GM12878 (cell line): ENCODE results near the gene HSD3B1. TPM values are rescaled to one million over a fixed set of nuclear protein-coding genes. Genes with fewer than 3 reads are reported as not detected.

Experiments used
- ATAC-seq: fragments of 200-7000 bp; cut with Tn5 transposase; 3 replicates; pipeline ENCODE4 v1.9.1; 2020; ENCODE audit warnings: mild to moderate bottlenecking, moderate library complexity
- BruUV-seq: library from RNA; stranded (reverse); fragments of 400-500 nt; replicated peaks from 2 replicates; lab custom pipeline; 2021; lab: Mats Ljungman, UMichigan
- CTCF ChIA-PET: fragments of 300-600 bp; sonication (Branson Sonifier 250); formaldehyde crosslinking; extraction: SDS; loops from one replicate; lab custom pipeline; 2021; ENCODE audit warnings: inconsistent platforms; lab: Yijun Ruan, JAX
- POLR2A ChIA-PET: fragments of 350-600 bp; formaldehyde crosslinking; extraction: SDS; loops from one replicate; lab custom pipeline; 2021; ENCODE audit warnings: inconsistent platforms; lab: Charles Lee
- RAD21 ChIA-PET: fragments of 300-600 bp; sonication (Branson Sonifier 250); formaldehyde crosslinking; loops from one replicate; lab custom pipeline; 2023; ENCODE audit warnings: antibody characterized with exemption; ENCODE audit not compliant: unreplicated experiment; lab: Charles Lee
- SMC1A ChIA-PET: fragments of 300-600 bp; sonication (Branson Sonifier 250); formaldehyde crosslinking; loops from one replicate; lab custom pipeline; 2023; ENCODE audit not compliant: unreplicated experiment, uncharacterized antibody; lab: Charles Lee
- DNase-seq: peaks from one replicate; pipeline ENCODE4 v3.0.0-alpha.2; 2011; ENCODE audit warnings: low read depth, low spot score
- FAIRE-seq: peaks from 3 replicates; lab custom pipeline; 2011; peaks lifted over from hg19 to GRCh38; lab: Jason Lieb, UNC
- H2AFZ ChIP-seq: 2 replicates; pipeline ENCODE4 v1.6.0; 2011; ENCODE audit warnings: low read depth, low read length, control low read depth; ENCODE audit not compliant: control insufficient read depth
- H3K27ac ChIP-seq: 2 replicates; pipeline ENCODE4 v1.5.1; 2011; ENCODE audit warnings: control low read depth; ENCODE audit not compliant: control insufficient read depth, insufficient read depth
- H3K27me3 ChIP-seq, 2 experiments: replicated peaks in 1 of 2; 2 replicates each; pipeline versions ENCODE4 v1.6.0 to v1.6.1; 2011; ENCODE audit warnings: low read length in 1 of 2; ENCODE audit not compliant: control insufficient read depth in 2 of 2, insufficient read depth in 2 of 2
- H3K36me3 ChIP-seq, 2 experiments: 2 replicates each; pipeline ENCODE4 v1.5.1; 2011; ENCODE audit warnings: low read length in 1 of 2; ENCODE audit not compliant: control insufficient read depth in 2 of 2, insufficient read depth in 2 of 2
- H3K4me1 ChIP-seq: 2 replicates; pipeline ENCODE4 v1.6.1; 2011; ENCODE audit warnings: mild to moderate bottlenecking, low read length, moderate library complexity, mixed read lengths; ENCODE audit not compliant: control insufficient read depth, insufficient read depth
- H3K4me2 ChIP-seq: 2 replicates; pipeline ENCODE4 v1.6.0; 2011; ENCODE audit warnings: control low read depth; ENCODE audit not compliant: control insufficient read depth, insufficient read depth
- H3K4me3 ChIP-seq: fragments of 200-600 bp; sonication (generic); 2 replicates; pipeline ENCODE4 v1.5.1; 2016
- H3K79me2 ChIP-seq: 2 replicates; pipeline ENCODE4 v1.6.0; 2011; ENCODE audit warnings: low read length; ENCODE audit not compliant: control insufficient read depth, insufficient read depth
- H3K9ac ChIP-seq: 2 replicates; pipeline ENCODE4 v1.8.0; 2011; ENCODE audit warnings: low read length, control low read depth, mixed read lengths; ENCODE audit not compliant: control insufficient read depth, insufficient read depth
- H3K9me3 ChIP-seq: replicated peaks from 3 replicates; pipeline ENCODE4 v1.5.1; 2011; ENCODE audit warnings: mild to moderate bottlenecking, low read length; ENCODE audit not compliant: control insufficient read depth, insufficient read depth
- H4K20me1 ChIP-seq: 2 replicates; pipeline ENCODE4 v1.6.0; 2011; ENCODE audit not compliant: control insufficient read depth, insufficient read depth
- CTCF ChIP-seq, 3 experiments: IDR thresholded peaks in 2 of 3; conservative IDR thresholded peaks in 1 of 3; 2 replicates each; pipeline ENCODE4 v1.5.1; 2011; ENCODE audit warnings: low read depth in 3 of 3, low read length in 3 of 3, mild to moderate bottlenecking in 3 of 3, control low read depth in 2 of 3, moderate library complexity in 2 of 3, inconsistent platforms in 1 of 3, mixed read lengths in 1 of 3; ENCODE audit not compliant: control insufficient read depth in 2 of 3, insufficient read depth in 1 of 3; ENCODE audit errors: extremely low read depth in 1 of 3
- FOXM1 ChIP-seq: IDR thresholded peaks from 2 replicates; pipeline ENCODE4 v1.6.1; 2012; ENCODE audit warnings: low read depth, mild to moderate bottlenecking, inconsistent platforms, low read length, moderate library complexity
- MEF2B ChIP-seq: fragments of 450-650 bp; IDR thresholded peaks from 2 replicates; pipeline ENCODE4 v1.6.1; 2018; ENCODE audit warnings: mild to moderate bottlenecking, moderate library complexity; ENCODE audit not compliant: partially characterized antibody, poor library complexity, severe bottlenecking
- MYC ChIP-seq: IDR thresholded peaks from 2 replicates; pipeline ENCODE4 v1.6.1; 2011; ENCODE audit warnings: mild to moderate bottlenecking, low read length, moderate library complexity, inconsistent platforms; ENCODE audit not compliant: insufficient read depth, insufficient replicate concordance, insufficient read length, severe bottlenecking
- RAD21 ChIP-seq: IDR thresholded peaks from 2 replicates; pipeline ENCODE4 v1.6.1; 2011; ENCODE audit warnings: mild to moderate bottlenecking, low read depth, low read length, moderate library complexity; ENCODE audit not compliant: insufficient read depth
- SMC3 ChIP-seq: IDR thresholded peaks from 2 replicates; pipeline ENCODE4 v1.6.1; 2011; ENCODE audit warnings: low read length, improper control_type of control experiment, borderline replicate concordance
- WGBS: methylation state at CpG from one replicate; pipeline ENCODE4 v1.1.6; 2016; ENCODE audit warnings: low lambda C conversion rate; ENCODE audit not compliant: insufficient replicate concordance, insufficient coverage; ENCODE audit errors: missing lambda C conversion rate; 5-methylcytosine and 5-hydroxymethylcytosine counted together
- in situ Hi-C: fragments of 300-500 bp; cut with MboI; formaldehyde crosslinking; loops from 9 replicates; pipeline ENCODE4 v1.14.3; 2018; ENCODE audit warnings: mixed read lengths
- intact Hi-C: fragments of 100-400 bp; cut with micrococcal nuclease; formaldehyde crosslinking; loops from one replicate; pipeline ENCODE4 v1.14.2; 2022; ENCODE audit not compliant: unreplicated experiment
- polyA plus RNA-seq, 11 experiments: library from polyadenylated mRNA; depleted of rRNA in 4 of 11; unstranded in 6 of 11; stranded (reverse) in 5 of 11; fragments of >200 nt; fragmentation: Nextera tagmentation in 4 of 11; fragmentation: Illumina TruSeq in 1 of 11; extraction: Ambion mirVana in 4 of 11; extraction: Trizol in 1 of 11; gene quantifications; 1 replicate in 1 of 11; 2 replicates in 10 of 11; pipeline versions ENCODE4 v1.2.1 to v1.2.3, GENCODE V29; 2011 to 2016; ENCODE audit warnings: inconsistent platforms in 2 of 11, missing spikeins in 2 of 11, low read depth in 1 of 11
- total RNA-seq, 4 experiments: library from RNA; depleted of rRNA in 3 of 4; stranded (reverse); fragments of >200 nt in 3 of 4; fragmentation: Illumina TruSeq in 1 of 4; extraction: Trizol in 1 of 4; gene quantifications; 2 replicates each; pipeline versions ENCODE4 v1.2.1 to v1.2.3, GENCODE V29; 2013 to 2021

HSD3B1 gene
- total and polyA plus RNA-seq, 10 of the 15 experiments (the other 5 are each of a cell fraction or from before 2014, with no cell fraction given) = not detected

- intact Hi-C loops = loop anchor here (2.0 to 10.0 kb wide), 2 partner anchors 17 to 101 kb away; no protein-coding TSS in a partner anchor
- Histone ChIP-seq H4K20me1 (no peaks in the 10 kb centered on the region; the same call in 1 of the 2 replicates), H3K4me3 (no peak overlapping the region), H3K4me2 (no peak overlapping the region), H3K27me3 (no peaks in the 10 kb centered on the region), H3K4me1 (no peaks in the 10 kb centered on the region), H3K79me2 (no peaks in the 10 kb centered on the region), H3K36me3 (no peaks in the 10 kb centered on the region)
- 15% methylated on average over 9 of the region's 9 CpGs for WGBS
- POLR2A ChIA-PET = interaction anchor here (0.5 kb wide), 1 partner anchor 64 kb away, joined by 4 read pairs; no protein-coding TSS in a partner anchor
- SMC1A ChIA-PET = interaction anchor here (0.6 to 1.3 kb wide), 2 partner anchors 29 to 103 kb away, joined by 3 to 5 read pairs; no protein-coding TSS in a partner anchor
- no peak for FAIRE-seq
- RAD21 ChIA-PET = interaction anchor here (0.6 to 1.2 kb wide), 3 partner anchors 68 to 200 kb away, joined by 3 read pairs; no protein-coding TSS in a partner anchor
- TF ChIP-seq CTCF (IDR thresholded peaks at IDR 0.05 in 2 of 3, conservative IDR thresholded peaks at IDR 0.05 in 1 of 3; ENCODE audit: control insufficient read depth in 2 of 3, extremely low read depth in 1 of 3, insufficient read depth in 1 of 3, low read depth in 3 of 3, low read length in 3 of 3) (peak; percentile 64 to 83 (median 81)), SMC3 (peak; percentile 44; the same call in 1 of the 2 replicates), RAD21 (peak; percentile 59), MYC (no peak), FOXM1 (no peak), MEF2B (no peak)
- TF ChIP-seq, all 136 proteins: peak for 3
- ATAC-seq (peak; percentile 96), DNase-seq (no peak)
- no peak overlapping the region for H3K9ac ChIP-seq
- H3K27ac ChIP-seq = no peak overlapping the region
- H2AFZ ChIP-seq = peak overlapping the region; percentile 58; the same call in 1 of the 2 replicates
- BruUV-seq = no TSS peak
- in situ Hi-C loops = no loop called here
- CTCF ChIA-PET = interaction anchor here (1.0 to 2.6 kb wide), 4 partner anchors 68 to 576 kb away, joined by 3 to 10 read pairs (median 6); no protein-coding TSS in a partner anchor
- no peaks in the 10 kb centered on the region for H3K9me3 ChIP-seq
Observed at GRCh38 chr1:119475866-119476439, 31.1 kb upstream of the HSD3B1 start.
